Gastroesophageal sphincter (tissue), 3 donors: ENCODE measurements around the gene ESRRA.

ENCODE experiments used
- CTCF ChIP-seq, 4 experiments: fragments of 200-600 bp in 2 of 4; fragments of 450-650 bp in 2 of 4; sonication (generic) in 1 of 4; IDR thresholded peaks; one replicate each; pipeline ENCODE4 v1.5.1; 2017 to 2019; ENCODE audit warnings: antibody characterized with exemption in 4 of 4, mild to moderate bottlenecking in 2 of 4, moderate library complexity in 2 of 4
- EP300 ChIP-seq: sonication (generic); formaldehyde crosslinking; IDR thresholded peaks from one replicate; pipeline ENCODE4 v1.6.1; 2017; ENCODE audit warnings: antibody characterized with exemption, mild to moderate bottlenecking
- POLR2AphosphoS5 ChIP-seq: sonication (generic); formaldehyde crosslinking; IDR thresholded peaks from one replicate; pipeline ENCODE4 v1.6.1; 2017; ENCODE audit warnings: antibody characterized with exemption

GRCh38 chr11:64343767-64344559 is 38.6 kb downstream of the ESRRA start:
- peak in 1 of 4 experiments; percentile 27 for TF ChIP-seq CTCF (IDR thresholded peaks at IDR 0.05)
- no peak for TF ChIP-seq POLR2AphosphoS5
- TF ChIP-seq EP300 = no peak
